Epithelial cell of prostate (primary cell): ENCODE measurements around the gene PLK5.
"Not testable (repeated sequence)": the region's sequence is repeated elsewhere in the genome, so short reads cannot be mapped to it uniquely, and the experiment has no call there.

Experiments used
- DNase-seq: peaks from one replicate; pipeline ENCODE4 v3.0.0-alpha.2; 2011; ENCODE audit warnings: low read depth, low spot score
- H3K27ac ChIP-seq: fragments of 450-650 bp; 2 replicates; pipeline ENCODE4 v1.5.1; 2017; ENCODE audit warnings: mild to moderate bottlenecking

The PLK5 gene

DNA sequence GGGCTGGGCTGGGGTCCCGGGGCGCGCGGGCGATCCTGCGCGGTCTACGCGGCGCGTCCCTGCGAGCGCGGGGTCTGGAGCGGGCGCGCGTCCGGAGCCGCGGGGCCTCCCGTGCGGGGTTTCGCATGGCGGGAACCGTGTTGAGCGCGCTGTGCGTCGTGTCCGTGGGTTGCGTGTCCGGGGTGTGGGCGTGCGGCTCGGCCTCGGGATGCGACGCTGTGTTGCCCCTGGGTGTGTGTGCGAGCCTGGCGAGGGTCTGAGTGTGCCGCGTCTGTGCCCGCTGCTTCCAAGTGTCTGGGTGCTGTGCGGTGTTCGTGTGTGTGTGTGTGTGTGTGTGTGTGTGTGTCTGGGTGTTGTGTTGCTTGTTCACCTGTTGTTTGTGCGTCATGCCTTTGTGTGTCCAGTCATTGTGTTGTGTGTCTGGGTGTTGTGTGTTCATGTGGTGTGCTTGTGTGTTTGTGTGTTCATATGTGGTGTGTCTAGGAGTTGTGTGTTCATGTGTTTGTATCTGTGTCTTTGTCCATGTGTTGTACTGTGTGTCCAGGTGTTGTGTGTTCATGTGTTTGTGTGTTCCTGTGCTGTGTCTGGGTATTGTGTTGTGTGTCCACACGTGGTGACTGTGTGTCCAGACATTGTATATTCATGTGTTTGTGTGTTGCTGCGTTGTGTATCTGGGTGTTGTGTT lies 552 bp downstream of the PLK5 start:
- DNase-seq: no peak
- no peak overlapping the region for H3K27ac ChIP-seq

GRCh38 chr19:1524972-1525325 lies 1.1 kb downstream of the PLK5 start:
- no peak for DNase-seq
- H3K27ac ChIP-seq: no peak overlapping the region

DNA sequence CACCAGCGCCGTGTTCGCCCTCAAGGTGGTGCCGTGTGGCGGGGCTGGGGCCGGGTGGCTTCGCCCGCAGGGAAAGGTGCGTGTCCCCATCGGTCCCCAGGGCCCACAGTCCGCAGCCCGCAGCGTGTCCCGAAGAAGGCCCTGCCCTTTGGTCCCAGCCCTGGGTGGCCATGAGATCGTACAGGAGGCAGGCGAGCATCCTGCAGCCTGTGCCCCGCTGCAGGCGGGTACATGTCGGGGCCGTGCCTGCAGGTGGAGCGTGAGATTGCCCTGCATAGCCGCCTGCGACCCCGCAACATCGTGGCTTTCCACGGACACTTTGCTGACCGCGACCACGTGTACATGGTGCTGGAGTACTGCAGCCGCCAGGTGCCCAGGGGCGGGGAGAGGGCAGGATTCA lies 1.5 kb downstream of the PLK5 start:
- no peak for DNase-seq
- H3K27ac ChIP-seq: no peak overlapping the region

DNA sequence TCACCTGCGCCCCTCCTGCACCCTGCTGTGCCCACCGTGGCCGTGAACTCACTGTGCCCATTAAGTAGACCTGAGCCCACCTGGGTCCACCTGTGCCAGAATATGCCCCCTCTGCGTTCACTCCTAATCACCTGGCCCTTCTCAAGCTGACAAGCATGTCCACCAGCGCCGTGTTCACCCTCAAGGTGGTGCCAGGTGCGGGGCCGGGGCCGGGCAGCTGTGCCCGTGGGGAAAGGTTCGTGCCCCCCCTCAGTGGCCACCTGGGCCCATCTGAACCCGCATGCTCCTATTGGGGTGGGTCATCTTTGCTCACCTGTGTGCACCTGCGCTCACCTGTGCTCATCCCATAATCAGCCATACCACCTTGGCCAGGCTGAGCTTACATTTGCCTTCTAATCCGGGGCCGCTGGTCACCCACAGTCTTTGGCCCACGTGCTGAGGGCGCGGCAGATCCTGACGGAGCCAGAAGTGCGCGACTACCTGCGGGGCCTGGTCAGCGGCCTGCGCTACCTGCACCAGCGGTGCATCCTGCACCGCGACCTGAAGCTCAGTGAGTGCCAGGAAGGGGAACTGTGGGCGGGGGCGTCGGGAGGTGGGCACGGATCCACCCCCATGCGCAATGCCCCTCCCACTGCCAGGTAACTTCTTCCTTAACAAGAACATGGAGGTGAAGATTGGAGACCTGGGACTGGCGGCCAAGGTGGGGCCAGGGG lies 2.3 kb downstream of the PLK5 start:
- no peak for DNase-seq

DNA sequence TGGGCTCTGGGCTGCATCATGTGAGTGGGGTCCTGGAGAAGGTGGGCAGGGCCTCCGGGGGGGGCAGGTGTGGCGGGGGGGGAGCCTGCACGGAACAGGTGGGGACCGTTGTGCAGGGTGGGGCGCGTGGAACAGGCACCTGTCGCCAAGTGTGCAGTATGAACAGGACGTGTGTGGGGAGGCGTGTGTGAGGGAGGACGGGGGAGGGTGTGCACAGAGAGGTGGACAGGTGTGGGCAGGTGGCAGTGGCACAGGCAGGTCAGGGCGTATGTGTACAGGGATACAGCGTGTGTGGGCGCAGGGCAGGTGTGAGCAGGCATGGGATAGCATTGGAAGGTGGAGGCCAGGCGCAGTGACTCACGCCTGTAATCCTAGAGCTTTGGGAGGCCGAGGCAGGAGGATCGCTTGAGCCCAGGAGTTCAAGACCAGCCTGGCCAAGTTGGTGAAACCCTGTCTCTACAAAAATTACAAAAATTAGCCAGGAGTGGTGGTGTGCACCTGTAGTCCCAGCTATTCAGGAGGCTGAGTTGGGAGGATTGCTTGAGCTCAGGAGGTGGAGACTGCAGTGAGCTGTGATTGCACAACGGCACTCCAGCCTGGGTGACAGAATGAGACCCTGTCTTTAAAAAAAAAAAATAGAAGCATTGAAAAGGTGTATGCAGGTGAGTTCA lies 3.2 kb downstream of the PLK5 start:
- no peak overlapping the region for H3K27ac ChIP-seq
- no peak for DNase-seq

More for the DNA sequence above, 2.3 kb downstream of the PLK5 start:
- H3K27ac ChIP-seq: no peak overlapping the region

GRCh38 chr19:1527650-1528309 lies 3.9 kb downstream of the PLK5 start:
- no peak overlapping the region for H3K27ac ChIP-seq
- no peak for DNase-seq

DNA sequence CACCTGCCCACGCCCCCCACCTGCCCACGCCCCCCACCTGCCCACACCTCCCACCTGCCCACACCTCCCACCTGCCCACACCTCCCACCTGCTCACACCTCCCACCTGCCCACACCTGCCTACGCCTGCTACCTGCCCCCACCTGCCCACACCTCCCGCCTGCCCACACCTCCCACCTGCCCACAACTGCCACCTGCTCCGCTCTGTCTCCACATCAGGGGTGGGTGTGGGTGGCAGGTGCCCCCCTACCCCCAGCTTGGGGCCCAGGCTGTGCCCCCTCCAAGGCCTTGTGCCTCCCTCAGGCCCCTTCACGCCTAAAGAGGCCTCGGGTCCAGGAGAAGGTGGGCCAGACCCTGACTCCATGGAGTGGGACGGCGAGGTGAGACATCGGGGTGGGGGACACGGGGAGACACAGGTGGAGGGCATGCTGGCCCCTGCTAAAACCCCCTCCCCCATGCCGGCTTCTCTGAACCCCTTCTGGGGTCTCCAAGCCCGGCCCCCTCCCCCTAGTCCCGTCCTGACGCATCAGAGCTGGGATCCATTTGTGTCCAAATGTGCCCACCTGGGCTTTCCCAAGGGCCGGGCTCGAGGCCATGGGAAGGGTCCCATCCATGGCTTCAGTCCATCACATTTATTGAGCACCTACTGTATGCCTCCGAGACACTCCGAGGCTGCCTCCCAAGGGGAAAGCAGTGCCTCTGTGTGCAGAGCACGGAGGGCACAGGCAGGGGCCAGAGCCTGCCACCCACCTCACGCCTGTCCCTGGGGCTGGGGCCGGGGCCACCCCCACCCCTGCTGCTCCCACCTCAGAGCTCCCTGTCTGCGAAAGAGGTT lies 4.9 kb downstream of the PLK5 start:
- H3K27ac ChIP-seq: no peak overlapping the region
- DNase-seq: no peak

DNA sequence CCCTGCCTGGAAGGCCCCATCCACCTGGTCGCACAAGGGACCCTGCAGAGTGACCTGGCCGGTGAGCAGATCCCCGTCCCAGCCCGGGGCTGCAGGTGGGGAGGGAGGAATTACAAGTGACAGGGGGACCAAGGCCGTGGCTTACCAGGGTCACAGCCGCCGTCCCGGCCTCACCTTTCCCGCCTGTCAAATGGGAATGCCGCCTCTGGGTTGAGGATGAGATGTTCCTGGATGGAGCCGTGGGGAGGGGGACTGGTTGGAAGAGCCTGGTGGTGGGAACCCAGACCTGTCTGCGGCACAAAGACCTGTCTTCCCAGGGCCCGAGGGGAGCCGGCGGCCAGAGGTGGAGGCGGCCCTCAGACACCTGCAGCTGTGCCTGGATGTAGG lies 5.5 kb downstream of the PLK5 start:
- no peak overlapping the region for H3K27ac ChIP-seq
- no peak for DNase-seq

DNA sequence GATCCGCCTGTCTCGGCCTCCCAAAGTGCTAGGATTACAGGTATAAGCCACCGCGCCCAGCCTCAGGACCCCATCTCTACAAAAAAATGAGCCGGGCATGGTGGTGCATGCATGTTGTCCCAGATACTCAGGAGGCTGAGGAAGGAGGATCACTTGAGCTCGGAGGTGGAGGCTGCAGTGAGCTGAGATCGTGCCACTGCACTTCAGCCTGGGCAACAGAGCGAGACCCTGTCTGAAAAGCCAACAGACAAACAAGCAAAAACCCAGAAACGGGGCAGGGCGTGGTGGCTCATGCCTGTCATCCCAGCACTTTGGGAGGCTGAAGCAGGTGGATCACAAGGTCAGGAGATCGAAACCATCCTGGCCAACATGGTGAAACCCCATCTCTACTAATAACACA lies 7.0 kb downstream of the PLK5 start:
- H3K27ac ChIP-seq, DNase-seq: not testable (repeated sequence)

DNA sequence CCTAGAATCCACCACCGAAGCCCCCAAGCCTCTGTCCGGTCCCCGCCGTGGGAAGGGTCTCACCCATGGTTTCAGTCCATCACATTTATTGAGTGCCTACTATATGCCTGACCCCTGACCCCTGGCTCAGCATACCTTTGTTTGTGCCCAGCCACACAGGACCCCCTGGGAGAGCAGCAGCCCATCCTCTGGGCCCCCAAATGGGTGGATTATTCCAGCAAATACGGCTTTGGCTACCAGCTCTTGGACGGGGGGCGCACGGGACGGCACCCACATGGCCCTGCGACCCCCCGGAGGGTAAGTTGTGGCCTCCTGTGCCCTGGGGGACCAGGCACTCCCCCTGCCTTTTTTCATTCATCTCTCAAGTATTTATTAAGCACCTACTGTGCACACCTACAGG lies 7.7 kb downstream of the PLK5 start:
- no peak overlapping the region for H3K27ac ChIP-seq
- no peak for DNase-seq

GRCh38 chr19:1532003-1532402 lies 8.1 kb downstream of the PLK5 start:
- no peak for DNase-seq
- H3K27ac ChIP-seq: no peak overlapping the region

- H3K27ac ChIP-seq: no peak overlapping the region
- DNase-seq: no peak
Observed at GRCh38 chr19:1533510-1534150, 9.8 kb downstream of the PLK5 start.

- no peak for DNase-seq
- no peak overlapping the region for H3K27ac ChIP-seq
Observed at GRCh38 chr19:1534972-1535371, 11.1 kb downstream of the PLK5 start.

DNA sequence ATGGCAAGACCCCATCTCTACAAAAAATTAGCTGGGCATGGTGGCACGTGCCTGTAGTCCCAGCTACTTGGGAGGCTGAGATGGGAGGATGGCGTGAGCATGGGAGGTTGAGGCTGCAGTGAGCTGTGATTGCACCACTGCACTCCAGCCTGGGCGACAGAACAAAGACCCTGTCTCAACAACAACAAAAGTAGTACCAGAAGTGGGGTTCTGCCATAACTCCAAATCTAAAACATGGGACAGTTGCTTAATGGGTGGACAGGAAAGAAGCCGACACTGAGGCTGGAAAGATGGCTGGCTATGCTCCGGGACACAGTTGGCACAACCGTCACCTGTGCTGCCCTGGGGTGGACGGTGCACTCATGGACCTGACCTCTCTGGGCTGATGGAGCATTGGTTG lies 11.8 kb downstream of the PLK5 start:
- not testable (repeated sequence) for H3K27ac ChIP-seq, DNase-seq

GRCh38 chr19:1538978-1539377 lies 15.1 kb downstream of the PLK5 start:
- no peak for DNase-seq
- H3K27ac ChIP-seq: no peak overlapping the region

DNA sequence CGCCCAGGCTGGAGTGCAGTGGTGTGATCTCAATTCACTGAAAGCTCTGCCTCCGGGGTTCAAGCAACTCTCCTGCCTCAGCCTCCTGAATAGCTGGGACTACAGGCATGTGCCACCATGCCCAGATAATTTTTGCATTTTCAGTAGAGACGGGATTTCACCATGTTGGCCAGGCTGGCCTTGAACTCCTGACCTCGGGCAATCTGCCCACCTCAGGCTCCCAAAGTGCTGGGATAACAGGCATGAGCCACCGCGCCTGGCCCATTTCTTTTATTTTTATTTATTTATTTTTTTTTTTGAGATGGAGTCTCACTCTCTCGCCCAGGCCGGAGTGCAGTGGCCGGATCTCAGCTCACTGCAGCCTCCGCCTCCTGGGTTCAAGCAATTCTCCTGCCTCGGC lies 15.9 kb downstream of the PLK5 start:
- H3K27ac ChIP-seq, DNase-seq: not testable (repeated sequence)

GRCh38 chr19:1540365-1540925 lies 16.6 kb downstream of the PLK5 start:
- no peak overlapping the region for H3K27ac ChIP-seq
- DNase-seq: no peak

GRCh38 chr19:1549332-1549945 lies 25.6 kb downstream of the PLK5 start:
- DNase-seq: no peak
- no peak overlapping the region for H3K27ac ChIP-seq
